ENCODE measurements around the gene FAAP20.

Gene FAAP20

GRCh38 chr1:2229911-2230731 is 35.5 kb upstream of the FAAP20 start:
- DNase-seq, result no peak

- DNase-seq, result peak; percentile 54
Measured at GRCh38 chr1:2229037-2229864, 34.7 kb upstream of the FAAP20 start.

DNA sequence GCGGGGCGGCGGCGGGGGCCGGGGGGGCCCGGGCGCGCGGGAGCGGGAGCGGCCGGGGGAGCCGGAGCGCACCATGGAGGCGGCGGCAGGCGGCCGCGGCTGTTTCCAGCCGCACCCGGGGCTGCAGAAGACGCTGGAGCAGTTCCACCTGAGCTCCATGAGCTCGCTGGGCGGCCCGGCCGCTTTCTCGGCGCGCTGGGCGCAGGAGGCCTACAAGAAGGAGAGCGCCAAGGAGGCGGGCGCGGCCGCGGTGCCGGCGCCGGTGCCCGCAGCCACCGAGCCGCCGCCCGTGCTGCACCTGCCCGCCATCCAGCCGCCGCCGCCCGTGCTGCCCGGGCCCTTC is 34.1 kb upstream of the FAAP20 start:
- no peak for DNase-seq

GRCh38 chr1:2228157-2228594 is 33.6 kb upstream of the FAAP20 start, which contains the start of gene SKI:
Gene SKI, plus strand, starts transcription at chr1:2228319. Its CDS starts 448 bp downstream, at chr1:2228767.
- DNase-seq, result no peak

DNA sequence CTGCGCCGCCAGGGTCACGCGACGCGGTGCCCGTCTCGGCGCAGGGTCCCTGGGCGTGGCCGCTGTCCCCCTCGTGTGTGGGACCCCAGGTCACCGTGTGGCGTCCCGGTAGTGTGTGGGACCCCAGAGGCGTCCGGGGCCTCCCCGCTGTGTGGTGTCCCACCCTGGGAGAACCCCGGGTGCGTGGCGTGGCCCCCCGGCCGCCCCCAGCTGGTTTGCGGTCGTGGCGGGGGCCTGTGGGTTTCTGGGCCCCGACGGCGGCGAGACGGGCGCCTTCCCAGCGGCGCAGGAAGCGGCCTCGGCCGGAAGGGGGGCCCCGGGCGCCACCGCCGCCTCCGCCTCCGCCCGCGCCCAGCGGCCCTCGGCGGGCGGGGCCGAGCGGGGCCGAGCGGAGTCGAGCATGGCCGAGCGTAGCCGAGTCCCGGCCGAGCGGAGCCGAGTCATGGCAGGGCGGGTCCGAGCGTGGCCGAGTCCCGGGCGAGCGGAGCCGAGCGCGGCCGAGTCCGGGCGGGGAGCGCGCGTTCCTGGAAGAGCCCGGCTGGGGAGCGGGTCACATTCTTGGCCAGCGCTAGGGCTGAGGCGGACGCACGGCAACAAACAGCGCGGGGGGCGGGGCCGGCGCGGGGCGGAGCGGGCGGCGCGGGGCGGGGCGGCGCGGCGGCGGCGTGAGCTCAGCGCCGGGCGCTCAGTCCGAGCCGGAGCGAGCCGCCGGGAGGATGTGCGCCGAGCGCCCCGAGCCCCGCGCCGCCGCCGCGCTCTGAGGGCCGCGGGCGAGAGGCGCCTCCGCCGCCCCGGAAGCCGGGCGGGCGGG is 33.0 kb upstream of the FAAP20 start:
- DNase-seq, result peak; percentile 83

- no peak for DNase-seq
Measured at GRCh38 chr1:2226525-2227345, 32.2 kb upstream of the FAAP20 start.

GRCh38 chr1:2224631-2225428 is 30.3 kb upstream of the FAAP20 start:
- DNase-seq, result no peak

DNA sequence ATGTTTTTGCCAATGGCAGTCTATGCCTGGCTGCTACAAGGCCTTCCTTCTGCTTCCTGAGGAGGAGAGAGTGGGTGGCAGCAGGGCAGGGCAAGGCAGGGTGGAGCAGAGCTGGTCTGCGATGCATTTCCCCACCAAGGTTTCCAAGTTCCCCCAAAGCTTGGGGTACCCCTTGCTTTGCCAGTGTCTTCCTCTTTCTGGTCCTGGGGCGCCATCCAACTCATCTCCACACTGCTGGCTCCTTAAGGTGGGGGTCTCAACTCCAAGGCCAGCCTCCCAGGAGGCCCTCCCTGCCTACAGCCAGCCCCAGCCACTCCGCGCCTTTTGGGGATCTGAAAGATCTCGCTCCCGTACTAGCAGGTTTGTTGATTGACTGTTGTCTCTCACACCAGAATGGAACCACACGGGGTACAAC is 29.6 kb upstream of the FAAP20 start:
- DNase-seq, result no peak

DNA sequence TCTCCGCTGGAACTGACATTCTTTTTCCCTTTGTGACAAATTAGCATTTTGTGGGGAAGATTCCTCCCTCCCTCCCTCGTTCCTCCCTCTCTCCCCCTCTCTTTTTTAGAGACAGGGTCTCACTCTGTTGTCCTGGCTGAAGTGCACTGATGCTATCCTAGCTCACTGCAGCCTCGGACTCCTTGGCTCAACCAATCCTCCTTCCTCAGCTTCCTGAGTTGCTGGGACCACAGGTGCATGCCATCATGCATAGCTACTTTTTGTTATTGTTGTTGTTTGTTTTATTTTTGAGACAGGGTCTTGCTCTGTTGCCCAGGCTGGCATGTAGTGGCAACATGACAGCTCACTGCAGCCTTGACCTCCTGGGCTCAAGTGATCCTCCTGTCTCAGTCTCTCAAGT is 26.7 kb upstream of the FAAP20 start:
- no peak for DNase-seq

- DNase-seq, result no peak
Measured at GRCh38 chr1:2216767-2217058, 22.1 kb upstream of the FAAP20 start.

GRCh38 chr1:2215909-2216766 is 21.6 kb upstream of the FAAP20 start:
- no peak for DNase-seq

DNA sequence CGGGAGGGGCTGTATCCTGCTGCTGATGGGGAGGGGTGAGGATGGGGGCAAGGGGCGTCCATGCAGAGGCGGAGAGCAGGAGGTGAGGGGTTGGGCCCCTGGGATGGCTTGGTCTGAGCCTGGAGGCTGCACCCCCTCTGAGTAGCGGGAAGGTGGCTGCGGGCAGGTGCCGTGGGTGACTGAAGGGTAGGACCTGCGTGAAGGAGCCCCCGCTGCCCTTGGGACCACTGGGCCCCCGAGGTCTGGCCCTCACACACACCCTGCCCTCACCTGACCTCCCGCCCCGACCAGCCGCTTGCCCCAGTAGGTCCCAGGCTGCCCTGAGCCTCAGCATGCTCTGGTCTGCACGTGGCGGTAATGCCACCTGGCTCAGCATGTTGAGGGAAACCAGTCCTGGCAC is 20.8 kb upstream of the FAAP20 start:
- DNase-seq, result no peak

DNA sequence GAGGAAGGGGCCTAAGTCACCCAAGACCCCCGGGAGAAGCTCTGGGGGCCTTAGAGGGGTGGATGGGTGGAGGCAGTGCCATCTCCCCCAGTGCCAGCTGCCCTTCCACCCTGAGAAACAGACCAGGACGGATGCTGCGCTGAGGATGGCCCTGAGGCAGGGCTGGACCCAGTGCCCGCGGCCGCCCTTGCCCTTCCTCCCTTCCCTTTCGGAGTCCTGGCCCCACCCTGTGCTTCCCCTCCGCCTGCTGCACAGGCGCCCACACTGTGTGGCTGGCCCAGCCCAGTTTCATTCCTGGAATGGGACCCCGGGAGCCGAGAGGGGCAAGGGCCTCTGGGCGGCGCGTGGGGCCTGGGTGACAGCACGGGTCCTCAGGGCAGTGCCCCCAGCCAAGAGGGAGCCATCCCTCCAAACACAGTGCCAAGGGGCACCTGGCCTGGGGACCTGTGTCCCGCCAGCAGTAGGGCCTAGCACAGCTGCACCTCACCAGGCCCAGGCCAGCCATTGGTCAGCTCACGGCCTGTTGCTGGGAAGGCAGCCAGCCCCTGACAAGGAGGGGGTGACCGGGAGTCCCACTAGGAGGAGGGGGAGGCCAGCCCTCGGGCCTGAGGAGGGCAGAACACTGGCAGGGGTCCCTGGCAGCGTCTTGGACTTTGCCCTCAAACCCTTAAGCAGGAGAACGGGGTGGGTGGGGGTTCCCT is 20.1 kb upstream of the FAAP20 start:
- DNase-seq, result no peak

- DNase-seq, result no peak
Measured at GRCh38 chr1:2213576-2214505, 19.3 kb upstream of the FAAP20 start.

GRCh38 chr1:2212532-2213491 is 18.2 kb upstream of the FAAP20 start:
- peak; percentile 92 for DNase-seq

- DNase-seq, result no peak
Measured at GRCh38 chr1:2212274-2212531, 17.6 kb upstream of the FAAP20 start.

DNA sequence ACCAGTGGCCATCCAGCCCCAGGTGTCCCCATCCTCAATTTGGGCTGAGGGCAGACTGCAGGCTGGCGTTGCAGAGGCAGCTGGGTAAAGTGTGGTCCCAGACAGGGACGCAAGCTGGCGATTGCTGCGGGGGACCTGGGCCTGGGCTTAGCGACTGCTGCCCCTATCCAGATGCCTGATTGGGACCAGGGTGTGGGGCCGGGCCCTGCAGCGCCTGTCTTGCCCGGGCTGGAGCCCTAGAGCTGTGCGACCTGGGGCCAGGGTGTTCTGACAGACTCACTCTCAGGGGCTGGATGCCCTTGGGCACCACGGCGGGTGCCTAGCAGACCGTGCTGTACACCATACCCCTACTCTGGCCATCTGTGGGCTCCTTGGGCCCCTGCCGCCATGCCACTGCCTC is 16.2 kb upstream of the FAAP20 start:
- no peak for DNase-seq

GRCh38 chr1:2210084-2210653 is 15.6 kb upstream of the FAAP20 start:
- DNase-seq, result no peak
